Inflammatory macrophage treated with lipopolysaccharide for 4 hours (primary cell): ENCODE results near the gene THSD4.
"Not testable (repeated sequence)": the region's sequence is repeated elsewhere in the genome, so short reads cannot be mapped to it uniquely, and the experiment has no call there.

ENCODE experiments used
- DNase-seq: peaks from one replicate; pipeline ENCODE4 v3.0.0-alpha.2; 2020

The THSD4 gene

GRCh38 chr15:71302861-71303410, 187.7 kb downstream of the THSD4 start:
- DNase-seq, result no peak

DNA sequence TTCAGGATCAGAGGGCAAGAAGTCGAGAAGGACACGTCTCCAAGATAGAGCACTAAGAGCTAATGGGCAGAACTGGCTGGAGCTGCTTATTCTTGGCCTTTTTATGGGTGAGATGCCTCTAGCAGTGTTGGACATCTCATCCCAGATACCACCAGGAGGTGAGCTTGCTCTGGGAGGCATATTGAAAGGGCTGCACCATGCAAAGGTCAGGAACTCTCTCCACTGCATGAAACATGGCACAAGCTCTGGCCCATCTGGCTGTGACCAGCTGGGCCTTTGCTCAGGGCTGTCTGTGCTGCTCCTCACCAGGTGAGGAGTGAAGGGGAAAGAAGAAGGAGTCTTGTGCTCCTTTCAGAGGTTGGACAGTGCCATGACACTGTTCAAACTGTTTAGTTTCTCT, 188.7 kb downstream of the THSD4 start:
- DNase-seq, result no peak

- DNase-seq, result no peak
Measured at GRCh38 chr15:71304681-71305080, 189.4 kb downstream of the THSD4 start.

GRCh38 chr15:71306538-71306937, 191.3 kb downstream of the THSD4 start:
- no peak for DNase-seq

DNA sequence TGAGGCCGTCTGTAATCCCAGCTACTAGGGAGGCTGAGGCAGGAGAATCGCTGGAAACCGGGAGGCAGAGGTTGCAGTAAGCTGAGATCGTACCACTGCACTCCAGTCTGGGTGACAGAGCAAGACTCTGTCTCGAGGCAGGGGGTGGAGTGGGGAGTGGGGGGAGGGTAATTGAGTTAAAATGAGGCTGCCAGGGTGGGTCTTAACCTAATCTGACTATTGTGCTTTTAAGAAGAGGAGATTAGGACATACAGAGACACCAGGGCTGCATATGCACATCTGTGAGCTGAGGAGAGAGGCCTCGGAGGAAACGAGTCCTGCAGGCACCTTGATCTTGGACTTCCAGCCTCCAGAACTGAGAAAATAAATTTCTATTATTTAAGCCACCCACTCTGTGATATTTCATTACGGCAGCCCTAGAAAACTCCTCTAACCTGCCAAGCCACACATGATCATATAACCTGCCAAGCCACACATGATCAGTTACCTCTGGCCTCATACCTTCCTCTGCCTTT, 197.0 kb downstream of the THSD4 start:
- DNase-seq, result no peak

GRCh38 chr15:71312731-71313460, 197.6 kb downstream of the THSD4 start:
- no peak for DNase-seq

DNA sequence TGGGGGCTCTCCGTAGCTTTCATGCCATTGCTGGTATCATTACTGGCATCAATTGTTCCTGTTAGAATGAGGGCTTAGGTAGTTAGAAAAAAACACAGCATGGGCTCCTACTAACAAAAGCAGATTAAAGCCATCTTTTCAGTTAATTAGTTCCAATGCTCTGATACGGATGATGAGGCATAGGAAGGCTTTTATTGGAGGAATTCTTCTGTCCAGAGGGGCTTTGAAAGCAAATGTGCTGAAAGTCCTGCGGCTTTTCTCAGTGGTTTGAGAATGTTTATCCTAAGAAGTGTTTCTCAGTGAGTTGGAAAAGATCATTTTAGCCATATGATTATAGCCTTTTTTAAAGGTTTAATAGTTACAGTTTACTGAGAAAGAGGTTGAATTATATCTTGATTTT, 198.5 kb downstream of the THSD4 start:
- DNase-seq, result no peak

DNA sequence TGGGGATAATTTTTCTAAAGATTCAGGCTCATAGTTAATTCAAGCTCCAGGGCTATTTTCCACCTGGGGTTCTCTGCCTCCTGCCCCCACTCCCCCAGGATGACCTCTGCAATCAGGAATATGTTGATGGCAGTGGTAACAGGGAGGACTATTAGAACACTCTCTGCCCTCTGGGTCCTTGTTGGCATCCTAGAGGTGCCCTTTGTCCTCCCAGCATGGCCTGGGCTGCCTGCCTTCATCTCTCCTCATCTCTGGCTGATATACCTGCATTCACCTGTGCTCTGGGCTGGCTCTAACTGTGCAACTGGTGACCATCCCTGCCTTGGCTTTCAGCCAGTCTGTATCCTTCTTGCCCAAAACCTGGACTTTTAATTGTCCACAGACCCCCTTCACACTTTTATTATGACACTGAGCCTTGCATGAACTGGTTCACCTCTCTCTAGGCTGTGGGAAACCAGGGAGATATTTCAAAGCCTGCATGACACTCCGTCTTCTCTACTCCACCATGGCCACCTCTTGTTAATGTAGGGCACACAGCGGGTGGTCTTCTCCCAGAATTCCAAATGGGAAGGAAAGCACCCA, 199.8 kb downstream of the THSD4 start:
- no peak for DNase-seq

DNA sequence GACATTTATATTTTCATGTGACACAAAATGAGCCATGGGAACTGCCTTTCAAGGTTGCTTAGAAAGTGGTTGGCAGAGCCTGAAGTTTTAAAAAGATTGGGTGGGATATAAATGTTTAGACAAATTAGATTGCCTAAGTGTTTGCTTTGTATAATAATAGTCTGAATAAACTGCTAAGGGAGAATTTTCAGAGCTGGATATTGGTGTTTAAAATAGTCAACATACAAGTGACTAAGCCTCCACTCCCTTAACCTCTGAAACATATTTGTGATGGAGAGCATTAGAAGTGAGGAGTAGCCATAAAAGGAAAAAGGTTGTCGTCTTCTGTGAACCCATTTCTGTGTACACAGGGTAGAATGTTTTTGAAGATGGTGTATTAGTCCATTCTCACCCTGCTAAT, 201.6 kb downstream of the THSD4 start:
- no peak for DNase-seq

DNA sequence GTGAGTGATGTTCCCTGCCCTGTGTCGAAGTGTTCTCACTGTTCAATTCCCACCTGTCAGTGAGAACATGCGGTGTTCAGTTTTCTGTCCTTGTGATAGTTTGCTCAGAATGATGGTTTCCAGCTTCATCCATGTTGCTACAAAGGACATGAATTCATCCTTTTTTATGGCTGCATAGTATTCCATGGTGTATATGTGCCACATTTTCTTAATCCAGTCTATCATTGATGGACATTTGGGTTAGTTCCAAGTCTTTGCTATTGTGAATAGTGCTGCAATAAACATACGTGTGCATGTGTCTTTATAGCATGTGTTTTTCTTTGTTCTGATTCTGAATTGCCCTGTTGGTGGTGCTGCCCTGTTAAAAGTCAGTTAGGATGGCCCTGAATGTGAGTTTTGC, 204.2 kb downstream of the THSD4 start:
- not testable (repeated sequence) for DNase-seq

DNA sequence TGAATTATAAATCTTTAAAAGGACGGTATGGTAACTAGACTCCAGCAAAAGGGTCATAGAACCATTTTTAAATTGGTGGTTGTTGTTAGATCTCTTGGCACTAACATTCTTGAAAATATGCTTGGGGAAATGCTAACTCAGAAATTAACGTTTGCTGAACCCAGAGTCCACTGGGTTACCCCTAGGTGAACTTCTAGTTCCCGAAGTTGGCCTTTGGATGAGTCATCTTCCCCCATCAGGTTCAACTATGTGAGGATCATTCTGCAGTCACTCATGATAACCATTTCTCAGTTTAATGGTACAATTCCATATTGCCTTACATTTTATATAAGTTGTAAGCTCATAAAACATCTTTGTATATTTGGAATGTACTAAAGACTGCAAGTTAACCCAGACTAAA, 204.7 kb downstream of the THSD4 start:
- DNase-seq, result no peak

- DNase-seq, result no peak
Measured at GRCh38 chr15:71323082-71323481, 207.8 kb downstream of the THSD4 start.

GRCh38 chr15:71323584-71323983, 208.3 kb downstream of the THSD4 start:
- no peak for DNase-seq

- DNase-seq, result no peak
Measured at GRCh38 chr15:71325481-71325880, 210.2 kb downstream of the THSD4 start.

- no peak for DNase-seq
Measured at GRCh38 chr15:71328453-71328852, 213.2 kb downstream of the THSD4 start.

- no peak for DNase-seq
Measured at GRCh38 chr15:71329041-71329440, 213.8 kb downstream of the THSD4 start.

- no peak for DNase-seq
Measured at GRCh38 chr15:71329497-71330260, 214.4 kb downstream of the THSD4 start.

GRCh38 chr15:71330638-71331162, 215.4 kb downstream of the THSD4 start:
- no peak for DNase-seq

DNA sequence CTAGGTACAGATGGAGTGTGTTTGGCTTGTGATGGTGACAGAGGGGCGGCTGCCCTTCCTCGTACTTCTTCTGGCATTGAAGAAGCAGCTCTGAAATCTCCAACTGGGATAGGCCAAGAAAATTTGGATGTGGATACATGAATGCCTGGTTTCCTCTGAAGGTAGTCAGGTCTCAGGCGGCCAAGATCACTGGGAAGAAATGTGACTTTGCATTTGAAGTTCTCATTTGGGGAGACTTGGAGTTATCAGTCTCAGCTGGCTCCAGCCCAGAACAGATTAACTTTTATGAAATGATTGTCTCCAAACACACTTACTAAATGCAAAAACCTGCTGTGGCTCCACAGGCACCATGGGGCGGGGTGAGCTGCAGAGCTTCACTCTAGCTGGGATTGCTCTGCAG, 215.9 kb downstream of the THSD4 start:
- no peak for DNase-seq

DNA sequence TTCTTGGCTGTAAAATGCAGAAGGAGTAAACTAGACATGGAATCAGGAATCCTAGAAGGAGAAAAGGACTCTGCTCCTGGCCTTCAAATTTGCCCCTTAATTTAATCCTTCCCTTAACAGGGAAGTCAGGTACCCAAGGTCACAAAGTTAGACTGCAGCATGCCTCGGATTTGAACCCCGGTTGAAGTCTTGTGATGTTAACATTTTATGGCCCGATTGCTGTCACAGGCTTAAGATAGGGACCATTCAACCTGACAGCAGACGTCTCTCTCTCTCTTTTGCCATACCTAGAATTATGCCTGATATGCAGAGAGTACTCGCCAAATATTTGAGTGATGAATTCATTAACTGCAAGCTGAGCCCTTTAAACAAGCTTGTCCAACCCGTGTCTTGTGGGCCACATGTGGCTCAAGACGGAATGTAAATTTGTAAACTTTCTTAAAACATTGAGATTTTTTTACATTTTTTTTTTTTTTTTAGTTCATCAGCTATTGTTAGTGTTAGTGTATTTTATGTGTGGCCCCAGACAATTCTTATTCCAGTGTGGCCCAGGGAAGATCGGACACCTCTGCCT, 217.2 kb downstream of the THSD4 start:
- DNase-seq, result no peak

DNA sequence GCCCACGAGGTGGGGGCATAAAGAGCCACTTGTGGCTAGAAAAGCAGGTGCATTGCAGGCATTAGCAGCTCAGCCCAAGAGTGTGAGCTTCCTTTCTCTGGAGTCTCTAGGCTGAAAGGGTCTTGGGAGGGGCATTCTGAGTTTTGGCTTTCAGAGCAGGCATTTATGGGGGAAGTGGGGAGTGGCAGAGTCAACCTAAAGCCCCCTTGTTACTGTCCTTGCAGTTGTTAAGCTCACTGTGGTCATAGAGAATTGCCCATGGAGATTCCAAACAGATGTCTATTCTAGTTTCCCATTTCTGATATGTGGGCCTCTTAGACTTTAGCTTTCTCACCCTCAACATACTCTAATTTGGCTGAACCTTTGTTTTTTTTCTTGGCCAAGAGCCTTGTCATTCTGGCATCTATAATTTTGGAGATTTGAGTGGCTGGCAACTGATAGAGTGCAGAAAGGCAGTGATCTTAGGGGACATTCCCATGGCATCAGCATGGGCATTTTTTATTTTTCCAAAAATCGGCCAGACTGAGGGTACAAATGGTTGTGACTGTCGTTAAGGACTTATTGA, 217.9 kb downstream of the THSD4 start:
- DNase-seq, result no peak

- no peak for DNase-seq
Measured at GRCh38 chr15:71333839-71334238, 218.6 kb downstream of the THSD4 start.

DNA sequence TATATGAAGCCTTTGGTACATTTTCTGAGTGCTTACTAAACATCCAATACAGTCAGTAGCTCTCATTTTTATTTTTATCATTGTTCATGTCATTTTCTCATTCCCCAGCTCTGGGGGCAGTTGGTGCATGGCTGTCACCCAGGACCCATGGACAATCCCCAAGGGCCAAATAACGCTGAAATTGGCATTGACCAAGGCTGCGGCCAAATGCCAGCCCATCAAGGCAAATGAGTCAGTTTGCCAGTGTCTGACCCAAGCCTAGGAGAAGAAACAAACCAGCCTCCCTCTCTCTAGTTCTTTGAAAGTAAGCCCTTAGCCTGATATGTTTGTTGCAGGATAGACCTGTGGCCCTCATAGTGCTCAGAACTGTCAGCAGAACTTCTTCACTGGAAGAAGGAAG, 219.2 kb downstream of the THSD4 start:
- DNase-seq, result no peak
